HG02571 (cell line): Measurements from ENCODE around the gene SETX.

Source experiments
- ATAC-seq: cut with Tn5 transposase; IDR thresholded peaks from one replicate; pipeline ENCODE4 v1.9.1; 2021; ENCODE audit warnings: mild to moderate bottlenecking, moderate library complexity; ENCODE audit not compliant: unreplicated experiment

The SETX gene

DNA sequence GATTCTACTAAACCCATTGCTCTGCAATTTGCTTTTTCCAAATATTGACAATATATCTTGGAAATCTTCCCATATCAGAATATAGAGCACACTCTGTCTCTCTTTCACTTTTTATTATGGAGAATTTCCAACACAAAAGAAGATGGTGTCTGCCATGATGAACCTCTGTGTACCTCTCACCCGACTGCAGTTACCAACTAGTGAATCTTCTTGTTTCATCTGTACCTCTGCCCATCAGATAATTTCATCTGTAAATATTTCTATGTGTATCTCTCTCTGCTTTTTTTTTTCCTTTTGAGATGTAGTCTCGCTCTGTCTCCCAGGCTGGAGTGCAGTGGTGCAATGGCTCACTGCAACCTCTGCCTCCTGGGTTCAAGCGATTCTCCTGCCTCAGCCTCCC, 130.1 kb downstream of the SETX start:
- ATAC-seq, result no peak

GRCh38 chr9:132221941-132222340, 132.8 kb downstream of the SETX start:
- no peak for ATAC-seq

DNA sequence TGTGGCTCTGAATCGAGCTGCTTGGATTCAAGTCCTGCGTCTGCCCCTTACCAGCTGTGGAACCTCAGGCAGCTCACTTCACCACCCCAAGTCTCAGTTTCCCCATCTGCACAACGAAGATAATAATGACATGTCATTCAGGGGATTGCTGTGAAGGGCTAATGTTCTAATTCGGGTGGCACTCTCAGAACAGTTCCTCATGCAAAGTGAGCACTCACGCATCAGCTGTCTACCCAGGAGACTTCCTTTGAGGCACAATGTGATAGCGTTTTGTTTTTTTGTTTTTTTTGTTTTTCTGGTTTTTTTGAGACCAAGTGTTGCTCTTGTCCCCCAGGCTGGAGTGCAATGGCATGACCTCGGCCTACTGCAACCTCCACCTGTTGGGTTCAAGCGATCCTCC, 136.6 kb downstream of the SETX start:
- ATAC-seq, result no peak

- no peak for ATAC-seq
These were observed 137.7 kb downstream of the SETX start for GRCh38 chr9:132216861-132217619.

DNA sequence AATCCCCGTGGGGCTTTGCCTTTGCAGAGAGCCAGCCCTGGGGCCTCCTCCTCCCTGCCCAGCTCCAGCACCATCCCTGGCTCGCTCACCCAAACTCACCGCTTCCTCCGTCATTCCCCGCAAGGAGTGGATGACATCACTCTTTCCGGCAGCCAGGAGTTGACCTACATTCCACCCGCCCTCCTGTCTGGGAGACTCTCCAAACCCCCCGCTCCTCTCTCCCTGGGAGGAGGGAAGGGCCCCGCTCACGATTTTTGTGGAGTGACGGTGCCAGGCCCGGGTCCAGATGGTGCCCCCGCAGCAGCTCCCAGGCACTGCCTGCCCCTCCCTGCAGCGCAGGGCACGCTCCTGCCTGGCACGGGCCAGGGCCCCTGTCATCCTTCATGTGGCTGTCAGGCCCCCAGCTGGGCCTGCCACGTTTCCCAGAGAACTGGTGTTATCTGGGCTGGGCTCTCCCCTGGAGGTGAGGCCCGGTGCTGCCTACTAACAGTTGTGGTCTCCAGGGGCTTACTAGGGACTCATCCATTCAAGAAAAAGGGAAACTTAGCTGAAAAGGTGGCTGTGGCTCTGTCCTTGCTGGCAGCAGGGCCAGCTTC, 140.7 kb downstream of the SETX start:
- no peak for ATAC-seq

GRCh38 chr9:132211570-132211969, 143.2 kb downstream of the SETX start:
- ATAC-seq, result no peak
